ENCODE results near the gene CHAF1B.
"Not testable (repeated sequence)": the region's sequence is repeated elsewhere in the genome, so short reads cannot be mapped to it uniquely, and the experiment has no call there.

Gene CHAF1B

GRCh38 chr21:36385233-36386030, at the start of gene CHAF1B:
Gene CHAF1B, plus strand, starts transcription at chr21:36385392. Its CDS starts 745 bp downstream, at chr21:36386137.
- peak; percentile 96 for DNase-seq (ENCODE audit: low spot score)

GRCh38 chr21:36337099-36337509, 48.1 kb upstream of the CHAF1B start:
- DNase-seq (ENCODE audit: low spot score), result peak; percentile 71

GRCh38 chr21:36338975-36339374, 46.2 kb upstream of the CHAF1B start:
- DNase-seq (ENCODE audit: low spot score), result no peak

- DNase-seq (ENCODE audit: low spot score), result not testable (repeated sequence)
Measured at GRCh38 chr21:36342581-36342980, 42.6 kb upstream of the CHAF1B start.

- DNase-seq (ENCODE audit: low spot score), result no peak
Measured at GRCh38 chr21:36344931-36345330, 40.3 kb upstream of the CHAF1B start.

GRCh38 chr21:36347278-36347961, 37.8 kb upstream of the CHAF1B start:
- peak; percentile 10 for DNase-seq (ENCODE audit: low spot score)

GRCh38 chr21:36347962-36348328, 37.2 kb upstream of the CHAF1B start:
- DNase-seq (ENCODE audit: low spot score), result peak; percentile 20

- no peak for DNase-seq (ENCODE audit: low spot score)
Measured at GRCh38 chr21:36349315-36349714, 35.9 kb upstream of the CHAF1B start.

- DNase-seq (ENCODE audit: low spot score), result peak; percentile 61
Measured at GRCh38 chr21:36350282-36350910, 34.8 kb upstream of the CHAF1B start.

- no peak for DNase-seq (ENCODE audit: low spot score)
Measured at GRCh38 chr21:36354918-36355680, 30.1 kb upstream of the CHAF1B start.

GRCh38 chr21:36355868-36356267, 29.3 kb upstream of the CHAF1B start:
- no peak for DNase-seq (ENCODE audit: low spot score)

GRCh38 chr21:36359185-36359584, 26.0 kb upstream of the CHAF1B start:
- no peak for DNase-seq (ENCODE audit: low spot score)

GRCh38 chr21:36369064-36369685, 16.0 kb upstream of the CHAF1B start:
- no peak for DNase-seq (ENCODE audit: low spot score)

- no peak for DNase-seq (ENCODE audit: low spot score)
Measured at GRCh38 chr21:36375994-36376393, 9.2 kb upstream of the CHAF1B start.

GRCh38 chr21:36377391-36377842, 7.8 kb upstream of the CHAF1B start:
- no peak for DNase-seq (ENCODE audit: low spot score)

- DNase-seq (ENCODE audit: low spot score), result no peak
Measured at GRCh38 chr21:36379251-36379650, 5.9 kb upstream of the CHAF1B start.

GRCh38 chr21:36381841-36382589, 3.2 kb upstream of the CHAF1B start:
- DNase-seq (ENCODE audit: low spot score), result no peak

- DNase-seq (ENCODE audit: low spot score), result not testable (repeated sequence)
Measured at GRCh38 chr21:36382722-36383121, 2.5 kb upstream of the CHAF1B start.

GRCh38 chr21:36384885-36385232, 333 bp upstream of the CHAF1B start:
- no peak for DNase-seq (ENCODE audit: low spot score)

- DNase-seq (ENCODE audit: low spot score), result peak; percentile 16
Measured at GRCh38 chr21:36386031-36386642, 945 bp downstream of the CHAF1B start.

- no peak for DNase-seq (ENCODE audit: low spot score)
Measured at GRCh38 chr21:36388096-36388495, 2.9 kb downstream of the CHAF1B start.
